Stimulated activated CD4-positive, alpha-beta T cell treated with anti-CD3 and anti-CD28 coated beads, Interleukin-1b, Interleukin-23, amount 100 ng/mL, for 24 hours (primary cell): ENCODE measurements around the gene MTA1.

Experiments used
- DNase-seq, 4 experiments: peaks; one replicate each; pipeline ENCODE4 v3.0.0-alpha.2; 2020; ENCODE audit warnings: low read depth in 4 of 4, low spot score in 1 of 4

Gene MTA1

GRCh38 chr14:105519946-105520698 lies 100.5 kb downstream of the MTA1 start:
- DNase-seq = no peak
